ENCODE measurements around the gene UNC5A. TPM values are rescaled to one million over a fixed set of nuclear protein-coding genes. Genes with fewer than 3 reads are reported as not detected.
A peak's percentile ranks its signal among the peaks of the same experiment; 100 is the strongest.
"Not testable (repeated sequence)": the region's sequence is repeated elsewhere in the genome, so short reads cannot be mapped to it uniquely, and the experiment has no call there.

The UNC5A gene
- total RNA-seq, 1 donor from 2014 or later, result not detected

DNA sequence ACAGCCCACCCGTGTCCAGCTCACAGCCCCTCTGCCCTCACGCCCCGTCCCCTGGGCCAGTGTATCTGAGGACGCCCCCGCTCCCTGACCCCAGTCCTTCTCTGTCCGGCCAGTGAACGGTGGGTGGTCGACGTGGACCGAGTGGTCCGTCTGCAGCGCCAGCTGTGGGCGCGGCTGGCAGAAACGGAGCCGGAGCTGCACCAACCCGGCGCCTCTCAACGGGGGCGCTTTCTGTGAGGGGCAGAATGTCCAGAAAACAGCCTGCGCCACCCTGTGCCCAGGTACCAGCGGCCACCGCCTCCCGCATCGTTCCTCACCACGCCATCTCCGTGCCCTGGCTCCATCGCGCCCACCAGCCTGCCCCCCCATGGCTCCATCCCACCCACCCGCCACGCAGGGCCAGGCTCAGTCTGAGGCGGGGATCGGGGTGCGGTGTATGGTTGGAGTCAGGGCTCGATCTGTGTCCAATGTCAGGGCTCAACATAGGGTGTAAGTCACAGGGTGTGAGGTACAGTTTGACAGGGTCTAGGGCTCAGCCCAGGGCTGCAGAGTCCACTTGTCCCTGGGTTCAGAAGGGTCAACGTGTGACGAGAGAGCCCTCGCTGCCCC, 59.2 kb downstream of the UNC5A start:
- no peak for DNase-seq (ENCODE audit: extremely low spot score, unreplicated experiment)
- no peak overlapping the region for H3K4me3 Mint-ChIP-seq (ENCODE audit: unreplicated experiment)
- H3K4me1 Mint-ChIP-seq (ENCODE audit: unreplicated experiment), result no peaks in the 10 kb centered on the region
- H3K27me3 Mint-ChIP-seq (ENCODE audit: unreplicated experiment), result peaks cover 33% of the 10 kb centered on the region
- TF ChIP-seq, protein P1, sequence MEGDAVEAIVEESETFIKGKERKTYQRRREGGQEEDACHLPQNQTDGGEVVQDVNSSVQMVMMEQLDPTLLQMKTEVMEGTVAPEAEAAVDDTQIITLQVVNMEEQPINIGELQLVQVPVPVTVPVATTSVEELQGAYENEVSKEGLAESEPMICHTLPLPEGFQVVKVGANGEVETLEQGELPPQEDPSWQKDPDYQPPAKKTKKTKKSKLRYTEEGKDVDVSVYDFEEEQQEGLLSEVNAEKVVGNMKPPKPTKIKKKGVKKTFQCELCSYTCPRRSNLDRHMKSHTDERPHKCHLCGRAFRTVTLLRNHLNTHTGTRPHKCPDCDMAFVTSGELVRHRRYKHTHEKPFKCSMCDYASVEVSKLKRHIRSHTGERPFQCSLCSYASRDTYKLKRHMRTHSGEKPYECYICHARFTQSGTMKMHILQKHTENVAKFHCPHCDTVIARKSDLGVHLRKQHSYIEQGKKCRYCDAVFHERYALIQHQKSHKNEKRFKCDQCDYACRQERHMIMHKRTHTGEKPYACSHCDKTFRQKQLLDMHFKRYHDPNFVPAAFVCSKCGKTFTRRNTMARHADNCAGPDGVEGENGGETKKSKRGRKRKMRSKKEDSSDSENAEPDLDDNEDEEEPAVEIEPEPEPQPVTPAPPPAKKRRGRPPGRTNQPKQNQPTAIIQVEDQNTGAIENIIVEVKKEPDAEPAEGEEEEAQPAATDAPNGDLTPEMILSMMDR (IDR thresholded peaks at IDR 0.05), result no peak
- H3K27ac Mint-ChIP-seq (ENCODE audit: unreplicated experiment), result no peak overlapping the region
- no peaks in the 10 kb centered on the region for H3K9me3 Mint-ChIP-seq (ENCODE audit: unreplicated experiment)
- no peaks in the 10 kb centered on the region for H3K36me3 Mint-ChIP-seq (ENCODE audit: unreplicated experiment)

DNA sequence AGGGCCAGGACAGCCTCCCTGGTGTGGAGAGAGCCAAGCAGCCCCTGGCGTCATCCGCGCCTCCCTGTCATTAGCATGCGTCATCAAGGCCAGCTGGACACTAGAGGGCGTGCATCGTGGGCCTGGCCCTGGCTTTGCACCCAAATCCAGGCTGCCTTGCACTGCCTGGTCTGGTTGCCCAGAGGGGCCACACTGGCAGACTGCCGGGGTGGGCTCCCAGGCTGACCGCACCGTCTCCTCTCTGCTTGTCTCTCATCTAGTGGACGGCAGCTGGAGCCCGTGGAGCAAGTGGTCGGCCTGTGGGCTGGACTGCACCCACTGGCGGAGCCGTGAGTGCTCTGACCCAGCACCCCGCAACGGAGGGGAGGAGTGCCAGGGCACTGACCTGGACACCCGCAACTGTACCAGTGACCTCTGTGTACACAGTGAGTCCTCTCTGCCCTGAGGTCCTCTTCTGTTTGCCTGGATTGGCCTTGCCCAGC, 59.8 kb downstream of the UNC5A start:
- Mint-ChIP-seq H3K4me1 (ENCODE audit: unreplicated experiment) (no peaks in the 10 kb centered on the region), H3K27ac (ENCODE audit: unreplicated experiment) (no peak overlapping the region), H3K36me3 (ENCODE audit: unreplicated experiment) (no peaks in the 10 kb centered on the region), H3K4me3 (ENCODE audit: unreplicated experiment) (no peak overlapping the region), H3K9me3 (ENCODE audit: unreplicated experiment) (no peaks in the 10 kb centered on the region), H3K27me3 (ENCODE audit: unreplicated experiment) (peaks cover 37% of the 10 kb centered on the region)
- TF ChIP-seq, protein P1 (IDR thresholded peaks at IDR 0.05), result peak; percentile 38
- no peak for DNase-seq (ENCODE audit: extremely low spot score, unreplicated experiment)

DNA sequence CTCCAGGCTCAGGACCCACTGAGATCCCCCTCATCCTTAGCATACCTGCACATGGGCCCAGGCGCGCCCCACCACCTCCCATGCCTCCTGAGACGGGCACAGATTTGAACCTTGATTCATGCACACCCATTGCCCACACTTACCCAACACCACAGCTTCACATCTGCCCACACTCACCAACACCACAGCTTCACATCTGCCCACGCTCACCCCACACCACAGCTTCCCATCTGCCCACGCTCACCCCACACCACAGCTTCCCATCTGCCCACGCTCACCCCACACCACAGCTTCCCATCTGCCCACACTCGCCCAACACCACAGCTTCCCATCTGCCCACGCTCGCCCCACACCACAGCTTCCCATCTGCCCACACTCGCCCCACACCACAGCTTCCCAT, 60.3 kb downstream of the UNC5A start:
- H3K4me1 Mint-ChIP-seq (ENCODE audit: unreplicated experiment); H3K9me3 Mint-ChIP-seq (ENCODE audit: unreplicated experiment); DNase-seq (ENCODE audit: extremely low spot score, unreplicated experiment); H3K36me3 Mint-ChIP-seq (ENCODE audit: unreplicated experiment); H3K4me3 Mint-ChIP-seq (ENCODE audit: unreplicated experiment); H3K27ac Mint-ChIP-seq (ENCODE audit: unreplicated experiment): not testable (repeated sequence)
- H3K27me3 Mint-ChIP-seq (ENCODE audit: unreplicated experiment), result peaks cover 37% of the 10 kb centered on the region

DNA sequence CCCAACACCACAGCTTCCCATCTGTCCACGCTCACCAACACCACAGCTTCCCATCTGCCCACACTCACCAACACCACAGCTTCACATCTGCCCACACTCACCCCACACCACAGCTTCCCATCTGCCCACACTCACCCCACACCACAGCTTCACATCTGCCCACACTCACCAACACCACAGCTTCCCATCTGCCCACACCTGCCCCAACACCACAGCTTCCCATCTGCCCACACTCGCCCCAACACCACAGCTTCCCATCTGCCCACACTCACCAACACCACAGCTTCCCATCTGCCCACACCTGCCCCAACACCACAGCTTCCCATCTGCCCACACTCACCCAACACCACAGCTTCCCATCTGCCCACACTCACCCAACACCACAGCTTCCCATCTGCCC, 62.2 kb downstream of the UNC5A start:
- H3K27ac Mint-ChIP-seq (ENCODE audit: unreplicated experiment); DNase-seq (ENCODE audit: extremely low spot score, unreplicated experiment); H3K4me1 Mint-ChIP-seq (ENCODE audit: unreplicated experiment); H3K36me3 Mint-ChIP-seq (ENCODE audit: unreplicated experiment); H3K9me3 Mint-ChIP-seq (ENCODE audit: unreplicated experiment); H3K4me3 Mint-ChIP-seq (ENCODE audit: unreplicated experiment): not testable (repeated sequence)
- peaks cover 30% of the 10 kb centered on the region for H3K27me3 Mint-ChIP-seq (ENCODE audit: unreplicated experiment)

DNA sequence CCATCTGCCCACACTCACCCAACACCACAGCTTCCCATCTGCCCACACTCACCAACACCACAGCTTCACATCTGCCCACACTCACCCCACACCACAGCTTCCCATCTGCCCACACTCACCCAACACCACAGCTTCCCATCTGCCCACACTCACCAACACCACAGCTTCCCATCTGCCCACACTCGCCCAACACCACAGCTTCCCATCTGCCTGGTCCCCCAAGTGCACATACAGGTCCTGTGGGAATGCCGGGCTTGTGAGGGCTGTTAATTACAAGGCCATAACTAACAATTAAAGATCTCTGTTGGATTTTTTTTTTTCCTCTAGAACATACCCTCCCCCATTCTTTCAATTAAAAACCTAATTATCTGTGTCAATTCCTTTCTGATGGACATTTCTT, 62.7 kb downstream of the UNC5A start:
- not testable (repeated sequence) for H3K36me3 Mint-ChIP-seq (ENCODE audit: unreplicated experiment); H3K9me3 Mint-ChIP-seq (ENCODE audit: unreplicated experiment); H3K4me1 Mint-ChIP-seq (ENCODE audit: unreplicated experiment); DNase-seq (ENCODE audit: extremely low spot score, unreplicated experiment); H3K4me3 Mint-ChIP-seq (ENCODE audit: unreplicated experiment); H3K27ac Mint-ChIP-seq (ENCODE audit: unreplicated experiment)
- H3K27me3 Mint-ChIP-seq (ENCODE audit: unreplicated experiment), result peaks cover 28% of the 10 kb centered on the region

DNA sequence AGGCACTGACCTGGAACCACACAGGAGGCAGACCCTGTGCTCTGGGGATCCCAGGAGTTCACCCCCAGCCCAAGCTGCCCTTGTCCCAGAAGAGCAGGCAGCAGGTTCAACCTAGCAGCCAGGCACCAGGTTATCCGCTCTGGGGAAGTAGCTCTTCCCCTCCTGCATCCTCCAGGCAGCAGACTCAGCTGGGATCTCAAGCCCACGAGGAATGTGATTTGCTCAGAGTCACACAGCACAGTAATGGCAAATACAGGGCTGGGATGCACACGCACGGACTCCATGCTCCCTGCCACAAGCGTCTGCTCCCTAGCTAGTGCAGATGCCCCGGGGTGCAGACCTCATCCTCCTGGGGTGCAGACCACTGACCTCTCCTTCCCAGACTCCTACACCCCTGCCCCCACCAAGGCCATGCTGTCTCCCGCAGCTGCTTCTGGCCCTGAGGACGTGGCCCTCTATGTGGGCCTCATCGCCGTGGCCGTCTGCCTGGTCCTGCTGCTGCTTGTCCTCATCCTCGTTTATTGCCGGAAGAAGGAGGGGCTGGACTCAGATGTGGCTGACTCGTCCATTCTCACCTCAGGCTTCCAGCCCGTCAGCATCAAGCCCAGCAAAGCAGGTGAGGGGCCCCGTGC, 63.3 kb downstream of the UNC5A start:
- TF ChIP-seq, protein P1 (IDR thresholded peaks at IDR 0.05), result no peak
- Mint-ChIP-seq H3K4me1 (ENCODE audit: unreplicated experiment) (no peaks in the 10 kb centered on the region), H3K4me3 (ENCODE audit: unreplicated experiment) (no peak overlapping the region), H3K9me3 (ENCODE audit: unreplicated experiment) (no peaks in the 10 kb centered on the region), H3K36me3 (ENCODE audit: unreplicated experiment) (no peaks in the 10 kb centered on the region), H3K27me3 (ENCODE audit: unreplicated experiment) (peaks cover 27% of the 10 kb centered on the region), H3K27ac (ENCODE audit: unreplicated experiment) (no peak overlapping the region)
- no peak for DNase-seq (ENCODE audit: extremely low spot score, unreplicated experiment)

Measured in osteocyte (in vitro differentiated cells).